Small intestine (tissue), 16 donors: ENCODE data around the gene IL5RA. TPM values are rescaled to one million over a fixed set of nuclear protein-coding genes. Genes with fewer than 3 reads are reported as not detected.

Experiments
- DNase-seq, 2 donors: peaks; one replicate each; pipeline versions ENCODE4 v3.0.0 to v3.0.0-alpha.2; 2013
- FAIRE-seq: peaks from 2 replicates; lab custom pipeline; 2012; peaks lifted over from hg19 to GRCh38; lab: Jason Lieb, UNC
- H3K27ac ChIP-seq, 3 donors: one replicate each; pipeline ENCODE4 v1.5.1; 2013; ENCODE audit warnings: low read length in 2 of 3, mild to moderate bottlenecking in 2 of 3, control low read depth in 1 of 3, inconsistent platforms in 1 of 3, low read depth in 1 of 3, moderate library complexity in 1 of 3
- H3K27me3 ChIP-seq, 3 donors: one replicate each; pipeline ENCODE4 v1.6.1; 2013; ENCODE audit warnings: low read length in 3 of 3, inconsistent platforms in 1 of 3; ENCODE audit not compliant: control insufficient read depth in 3 of 3, insufficient read depth in 3 of 3
- H3K36me3 ChIP-seq, 3 donors: one replicate each; pipeline ENCODE4 v1.6.1; 2013; ENCODE audit warnings: low read length in 3 of 3, inconsistent platforms in 1 of 3, low read depth in 1 of 3, mild to moderate bottlenecking in 1 of 3, moderate library complexity in 1 of 3; ENCODE audit not compliant: control insufficient read depth in 3 of 3, insufficient read depth in 2 of 3
- H3K4me1 ChIP-seq, 3 donors: one replicate each; pipeline ENCODE4 v1.6.1; 2013; ENCODE audit warnings: low read length in 2 of 3, inconsistent platforms in 1 of 3, low read depth in 1 of 3, mild to moderate bottlenecking in 1 of 3, moderate library complexity in 1 of 3; ENCODE audit not compliant: control insufficient read depth in 3 of 3, insufficient read depth in 2 of 3
- H3K4me3 ChIP-seq, 3 donors: one replicate each; pipeline ENCODE4 v1.5.1; 2013; ENCODE audit warnings: low read length in 3 of 3, control low read depth in 1 of 3, inconsistent platforms in 1 of 3, low read depth in 1 of 3, mild to moderate bottlenecking in 1 of 3, moderate library complexity in 1 of 3
- H3K9me3 ChIP-seq, 2 donors: one replicate each; pipeline ENCODE4 v1.6.1; 2013; ENCODE audit warnings: low read depth in 1 of 2, low read length in 1 of 2; ENCODE audit not compliant: control insufficient read depth in 2 of 2, insufficient read depth in 1 of 2
- WGBS, 3 donors: extraction: QIAGEN DNeasy Blood & Tissue Kit; methylation state at CpG; one replicate each; pipeline ENCODE4 v1.1.7; 2013; 5-methylcytosine and 5-hydroxymethylcytosine counted together
- long read RNA-seq, 10 donors: transcript quantifications; one replicate each; lab custom pipeline, GENCODE V29; 2026
- polyA plus RNA-seq, 4 donors: library from polyadenylated mRNA; stranded (reverse) in 3 of 4; unstranded in 1 of 4; fragments of 200-250 nt in 3 of 4; fragments of 120-200 nt in 1 of 4; gene quantifications; one replicate each; pipeline versions ENCODE4 v1.2.1 to v1.2.3, GENCODE V29; 2013
- donor health status: healthy with polysubstance abuse.
- donor health status: control.
- donor health status: control.
- donor health status: Bipolar disorder and iron deficiency.
- donor health status: healthy.

IL5RA gene
- polyA plus RNA-seq = under 1 TPM in 3 of 4 donors, not detected in 1; 0.09 to 0.81 (median 0.15) TPM
- long read RNA-seq, donor 1 = 0 reads
- long read RNA-seq, donor 2 = 0 reads
- long read RNA-seq, donor 3 = 0 reads
- long read RNA-seq, donor 4 = 0 reads
- long read RNA-seq, donor 5 = 0 reads
- long read RNA-seq, donor 6 = 0 reads
- long read RNA-seq, donor 7 = 0 reads
- long read RNA-seq, donor 8 = 0 reads
- long read RNA-seq, donor 9 = 0 reads
- long read RNA-seq, donor 10 = 0 reads

DNA sequence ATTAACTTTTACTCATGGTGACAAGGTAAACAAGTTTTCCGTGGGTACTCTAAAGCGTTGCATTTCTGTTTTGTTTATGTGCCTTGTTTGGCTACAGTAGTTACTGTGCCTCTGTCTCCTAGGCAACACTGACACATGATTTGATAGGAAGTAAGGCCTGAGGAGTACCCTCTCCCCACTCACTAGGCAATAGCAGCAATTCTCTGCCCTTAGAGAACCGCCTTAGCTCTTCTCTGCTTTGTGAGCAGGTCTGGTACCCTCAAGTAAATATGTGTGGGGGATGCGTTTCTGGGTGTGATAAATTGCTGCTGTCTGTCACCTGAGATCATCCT lies at the start of gene IL5RA:
Gene IL5RA, minus strand, starts transcription at position 76 of the 332 bp plus-strand sequence. CDS start 5,390 bp downstream, outside the sequence.
- WGBS, 3 donors = 15 to 27% (median 23%) methylated on average over 4 of the region's 4 CpGs
- FAIRE-seq (no peak), DNase-seq (peak in 1 of 2 donors; percentile 11)
- H3K4me3 ChIP-seq = no peak within 1 kb of the TSS
- H3K36me3 ChIP-seq = no peaks in the 10 kb centered on the region
- H3K4me1 ChIP-seq = no peaks in the 10 kb centered on the region
- H3K9me3 ChIP-seq = no peaks in the 10 kb centered on the region
- peak within 1 kb of the TSS in 1 of 3 donors; percentile 22 for H3K27ac ChIP-seq
- H3K27me3 ChIP-seq = no peaks in the 10 kb centered on the region

DNA sequence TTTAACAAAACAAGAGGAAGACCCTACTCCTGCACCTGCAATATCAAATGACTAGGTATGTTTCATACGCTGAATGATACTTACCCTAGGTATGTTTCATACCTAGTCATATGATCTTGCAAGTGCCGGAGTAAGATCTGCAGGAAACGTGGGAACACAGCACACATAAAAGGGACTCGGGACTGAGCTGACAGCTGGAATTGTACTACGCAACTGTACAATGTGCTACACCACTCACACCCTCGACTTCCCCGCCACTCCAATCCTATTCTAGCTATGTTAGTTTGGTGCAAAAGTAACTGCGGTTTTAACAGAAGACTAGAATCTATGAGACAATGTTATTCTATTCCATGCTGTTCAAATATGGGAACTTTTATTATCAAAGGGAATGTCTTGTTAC lies 47.3 kb upstream of the IL5RA start:
- 93 to 95% (median 94%) methylated on average over 8 of the region's 8 CpGs for WGBS, 3 donors
- no peak for DNase-seq

DNA sequence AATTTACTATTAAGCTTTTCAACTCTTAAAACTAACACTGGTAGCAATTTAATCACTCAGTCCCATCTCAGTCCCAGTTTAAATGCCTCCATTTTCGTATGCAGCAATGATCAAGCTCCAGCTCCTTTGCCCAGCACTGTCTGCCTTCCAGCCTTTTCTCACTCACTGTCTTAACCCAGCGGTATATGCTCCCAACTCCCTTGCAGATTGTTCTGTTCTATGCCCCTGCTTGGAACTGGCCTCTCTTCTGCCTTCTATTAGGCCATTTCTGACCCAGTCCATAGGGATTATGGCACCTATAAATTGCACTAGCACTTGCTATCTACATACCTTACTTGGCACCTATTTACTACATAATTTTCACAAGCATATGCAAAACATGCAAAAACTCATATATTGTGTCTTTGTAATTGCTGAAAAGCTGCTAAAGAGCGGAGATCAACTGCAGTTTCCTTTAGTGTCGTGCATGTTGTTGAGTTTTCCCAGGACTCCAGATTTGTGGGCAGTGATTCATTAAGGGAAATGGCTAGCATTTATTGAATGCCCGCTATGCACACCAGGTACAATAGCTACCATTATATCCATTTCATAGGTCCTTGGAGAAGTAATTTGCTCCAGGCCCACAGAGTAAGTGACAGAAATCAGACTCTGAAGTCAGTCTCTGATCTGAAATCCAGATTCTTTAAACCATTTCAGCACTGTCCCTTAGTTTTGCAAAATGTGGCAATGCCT lies 44.9 kb upstream of the IL5RA start:
- Histone ChIP-seq H3K4me1 (no peaks in the 10 kb centered on the region), H3K27ac (no peak overlapping the region), H3K4me3 (no peak overlapping the region), H3K9me3 (no peaks in the 10 kb centered on the region), H3K27me3 (no peaks in the 10 kb centered on the region), H3K36me3 (peaks cover 11 to 21% (median 12%) of the 10 kb centered on the region in 3 donors)
- WGBS, 3 donors = 93 to 95% (median 93%) methylated on average over 5 of the region's 5 CpGs
- no peak for DNase-seq
- no peak for FAIRE-seq

More for the DNA sequence above, 47.3 kb upstream of the IL5RA start:
- Histone ChIP-seq H3K9me3 (no peaks in the 10 kb centered on the region), H3K4me3 (no peak overlapping the region), H3K27me3 (no peaks in the 10 kb centered on the region), H3K36me3 (peaks cover 6 to 19% (median 8%) of the 10 kb centered on the region in 3 donors), H3K27ac (no peak overlapping the region), H3K4me1 (no peaks in the 10 kb centered on the region)
- no peak for FAIRE-seq

GRCh38 chr3:3151513-3151912 lies 41.3 kb upstream of the IL5RA start:
- FAIRE-seq = no peak
- H3K4me3 ChIP-seq = no peak overlapping the region
- no peaks in the 10 kb centered on the region for H3K9me3 ChIP-seq
- no peak for DNase-seq
- WGBS, 3 donors = 66 to 79% (median 76%) methylated on average over 1 of the region's 1 CpG
- H3K36me3 ChIP-seq = peaks cover 7 to 14% (median 9%) of the 10 kb centered on the region in 3 donors
- H3K4me1 ChIP-seq = no peaks in the 10 kb centered on the region
- H3K27me3 ChIP-seq = no peaks in the 10 kb centered on the region
- no peak overlapping the region for H3K27ac ChIP-seq

GRCh38 chr3:3149560-3149959 lies 39.4 kb upstream of the IL5RA start:
- 54 to 76% (median 68%) methylated on average over 1 of the region's 1 CpG for WGBS, 3 donors
- DNase-seq (no peak), FAIRE-seq (no peak)
- no peaks in the 10 kb centered on the region for H3K4me1 ChIP-seq
- H3K4me3 ChIP-seq = no peak overlapping the region
- H3K27ac ChIP-seq = no peak overlapping the region
- peaks cover 7 to 19% (median 13%) of the 10 kb centered on the region in 3 donors for H3K36me3 ChIP-seq
- H3K27me3 ChIP-seq = no peaks in the 10 kb centered on the region
- H3K9me3 ChIP-seq = no peaks in the 10 kb centered on the region

DNA sequence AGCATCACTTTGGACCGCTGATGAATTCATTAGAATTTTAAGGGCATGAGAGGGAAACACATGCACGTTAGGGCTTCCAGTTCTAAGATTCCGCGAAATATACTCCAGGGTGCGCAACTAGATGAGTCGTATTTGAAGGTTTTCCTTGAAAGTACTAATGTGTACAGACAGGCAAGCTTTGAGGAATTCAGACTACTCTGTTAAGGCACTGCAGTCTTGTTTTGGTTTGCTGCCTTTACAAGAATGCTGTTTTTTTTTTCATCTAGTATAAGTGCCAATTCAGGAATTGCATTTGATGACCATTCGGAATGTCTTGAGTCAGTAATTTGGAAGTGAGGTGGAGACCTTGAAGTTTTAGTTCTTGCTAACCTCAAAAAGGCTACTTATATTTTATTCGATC lies 35.7 kb upstream of the IL5RA start:
- Histone ChIP-seq H3K27ac (no peak overlapping the region), H3K4me1 (no peaks in the 10 kb centered on the region), H3K27me3 (no peaks in the 10 kb centered on the region), H3K9me3 (no peaks in the 10 kb centered on the region), H3K4me3 (no peak overlapping the region), H3K36me3 (peaks cover 4 to 18% (median 9%) of the 10 kb centered on the region in 3 donors)
- FAIRE-seq = no peak
- DNase-seq = no peak
- WGBS, 3 donors = 88 to 93% (median 90%) methylated on average over 8 of the region's 8 CpGs

DNA sequence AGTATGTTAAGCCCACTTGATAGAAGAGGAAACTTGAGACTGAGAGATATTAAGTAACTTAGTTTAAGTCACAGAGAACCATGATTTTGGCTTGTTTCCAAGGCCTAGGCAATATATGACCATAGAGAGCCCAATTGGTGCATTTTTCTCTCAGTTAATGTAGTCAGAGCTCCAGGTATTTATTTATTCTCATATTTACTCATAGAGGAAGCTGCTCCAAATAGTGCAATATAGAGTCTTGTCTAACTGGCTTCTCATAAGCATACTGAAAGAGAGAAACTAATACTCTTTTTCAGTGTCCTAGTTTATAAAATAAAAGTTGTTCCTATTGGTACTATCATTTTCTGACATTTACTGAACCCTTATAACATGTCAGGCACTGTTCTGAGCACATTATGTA lies 31.8 kb upstream of the IL5RA start:
- FAIRE-seq (no peak), DNase-seq (no peak)
- H3K27ac ChIP-seq = no peak overlapping the region
- H3K4me3 ChIP-seq = no peak overlapping the region
- H3K36me3 ChIP-seq = peaks cover 4 to 22% (median 18%) of the 10 kb centered on the region in 3 donors
- no peaks in the 10 kb centered on the region for H3K4me1 ChIP-seq
- H3K9me3 ChIP-seq = no peaks in the 10 kb centered on the region
- no peaks in the 10 kb centered on the region for H3K27me3 ChIP-seq

DNA sequence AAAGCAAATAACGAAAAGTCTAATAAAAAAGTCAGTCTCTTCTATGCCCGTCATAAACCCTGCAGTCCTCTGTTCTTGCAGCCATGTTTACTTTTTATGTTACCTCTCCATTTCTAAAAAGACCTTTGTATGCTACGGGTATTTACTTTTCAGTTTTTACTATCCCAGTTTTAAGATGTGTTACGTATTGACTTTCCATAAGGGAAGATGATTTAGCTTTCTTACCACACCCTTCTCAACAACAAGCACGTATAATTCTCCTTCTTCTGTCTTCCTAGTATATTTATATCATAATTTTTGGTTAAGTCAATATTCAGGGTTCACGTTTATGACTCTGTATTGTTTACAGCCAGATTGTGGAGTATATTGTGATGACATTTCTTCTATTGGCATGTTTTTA lies 27.4 kb upstream of the IL5RA start:
- Histone ChIP-seq H3K27ac (no peak overlapping the region), H3K4me3 (no peak overlapping the region), H3K9me3 (no peaks in the 10 kb centered on the region), H3K4me1 (no peaks in the 10 kb centered on the region), H3K27me3 (no peaks in the 10 kb centered on the region), H3K36me3 (peaks cover 0 to 13% (median 8%) of the 10 kb centered on the region in 3 donors)
- 73 to 80% (median 79%) methylated on average over 6 of the region's 6 CpGs for WGBS, 3 donors
- DNase-seq = no peak
- FAIRE-seq = no peak
